Suprapubic skin (tissue), 4 donors: ENCODE measurements around the gene GRIK3. TPM values are rescaled to one million over a fixed set of nuclear protein-coding genes. Genes with fewer than 3 reads are reported as not detected.
A peak's percentile ranks its signal among the peaks of the same experiment; 100 is the strongest.
"Not testable (repeated sequence)": the region's sequence is repeated elsewhere in the genome, so short reads cannot be mapped to it uniquely, and the experiment has no call there.

Experiments
- DNase-seq, 2 donors: peaks; one replicate each; pipeline ENCODE4 v3.0.0-alpha.2; 2019; ENCODE audit warnings: low spot score in 2 of 2
- H3K27ac ChIP-seq: fragments of 200-600 bp; sonication (generic); one replicate; pipeline ENCODE4 v1.5.1; 2019
- H3K27me3 ChIP-seq: fragments of 200-600 bp; sonication (generic); one replicate; pipeline ENCODE4 v1.5.1; 2019
- H3K36me3 ChIP-seq: fragments of 200-600 bp; sonication (generic); one replicate; pipeline ENCODE4 v1.5.1; 2019
- H3K4me1 ChIP-seq: fragments of 200-600 bp; sonication (generic); one replicate; pipeline ENCODE4 v1.5.1; 2019
- H3K4me3 ChIP-seq: fragments of 200-600 bp; sonication (generic); one replicate; pipeline ENCODE4 v1.5.1; 2019; ENCODE audit warnings: mild to moderate bottlenecking
- H3K9me3 ChIP-seq: fragments of 200-600 bp; sonication (generic); one replicate; pipeline ENCODE4 v1.5.1; 2019
- EP300 ChIP-seq: sonication (generic); formaldehyde crosslinking; IDR thresholded peaks from one replicate; pipeline ENCODE4 v1.6.1; 2017; ENCODE audit warnings: antibody characterized with exemption
- POLR2A ChIP-seq, 2 donors: fragments of 450-650 bp; IDR thresholded peaks; one replicate each; pipeline ENCODE4 v1.6.1; 2017; ENCODE audit warnings: antibody characterized with exemption in 2 of 2, mild to moderate bottlenecking in 2 of 2, moderate library complexity in 2 of 2
- POLR2AphosphoS5 ChIP-seq, 3 donors: sonication (generic); formaldehyde crosslinking; IDR thresholded peaks; one replicate each; pipeline ENCODE4 v1.6.1; 2017; ENCODE audit warnings: antibody characterized with exemption in 3 of 3
- WGBS: methylation state at CpG from one replicate; pipeline ENCODE4 v1.1.5; 2018; 5-methylcytosine and 5-hydroxymethylcytosine counted together
- total RNA-seq, 4 donors: library from RNA; depleted of rRNA; stranded (reverse); fragments of >200 nt; gene quantifications; one replicate each; pipeline ENCODE4 v1.1.0, GENCODE V29; 2016
- TF ChIP-seq, protein P1 (sequence below), 2 donors: fragments of 200-600 bp in 1 of 2; fragments of 450-650 bp in 1 of 2; sonication (generic) in 1 of 2; IDR thresholded peaks; one replicate each; pipeline ENCODE4 v1.5.1; 2016 to 2019; ENCODE audit warnings: antibody characterized with exemption in 2 of 2, mild to moderate bottlenecking in 1 of 2, moderate library complexity in 1 of 2

Gene GRIK3
- total RNA-seq = under 1 TPM; 0.18 to 0.64 (median 0.37) TPM

DNA sequence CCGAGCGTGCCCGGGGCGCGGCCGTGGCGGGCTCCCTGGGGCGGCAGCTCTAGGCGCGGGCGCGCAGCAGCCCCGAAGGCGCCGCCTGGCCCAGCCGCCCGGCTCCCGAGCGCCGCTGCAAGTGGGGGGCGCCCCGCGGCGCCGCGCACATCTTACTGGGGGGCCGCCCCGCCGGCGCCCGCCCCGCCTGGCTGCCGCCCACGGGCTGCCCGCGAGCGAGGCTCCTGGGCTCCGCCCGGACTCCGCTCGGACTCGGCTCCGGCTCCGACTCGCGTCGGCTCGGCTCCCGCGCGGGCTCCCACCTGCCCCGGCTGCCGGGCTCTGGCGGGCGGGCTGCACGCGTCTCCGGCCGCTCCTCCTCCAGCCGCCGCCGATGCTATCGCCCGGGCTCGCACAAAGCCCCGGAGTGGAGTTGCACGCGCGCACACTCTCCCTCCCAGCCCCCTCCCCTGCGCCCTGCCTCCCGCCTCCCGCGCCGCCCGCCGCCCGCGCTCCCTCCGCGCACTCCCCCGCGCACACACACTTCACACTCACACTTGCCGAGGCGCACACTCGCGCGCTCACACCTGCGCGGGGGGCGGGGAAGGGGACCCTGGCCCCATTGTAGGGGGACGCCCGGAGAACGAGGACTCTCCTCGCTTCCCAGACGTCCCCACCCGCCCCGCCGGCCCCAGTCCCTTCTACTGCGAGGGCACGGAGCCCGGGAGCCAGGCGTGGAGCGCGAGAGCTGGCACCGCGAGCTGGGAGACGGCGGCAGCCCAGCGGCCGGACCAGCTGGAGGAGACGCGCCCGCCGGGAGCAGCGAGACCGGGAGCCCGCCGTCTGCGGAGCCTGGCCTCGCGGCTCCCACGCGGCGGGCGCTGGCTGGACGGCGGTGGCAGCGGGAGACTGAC, at the start of gene GRIK3:
GRIK3 (minus strand) TSS at position 395 of the 893 bp plus-strand sequence. CDS start 407 bp downstream, outside the sequence.
- H3K36me3 ChIP-seq = no peaks in the 10 kb centered on the region
- no peaks in the 10 kb centered on the region for H3K9me3 ChIP-seq
- peaks cover 98% of the 10 kb centered on the region for H3K27me3 ChIP-seq
- H3K4me3 ChIP-seq = peak within 1 kb of the TSS; percentile 13
- H3K4me1 ChIP-seq = peaks cover 36% of the 10 kb centered on the region
- no peak within 1 kb of the TSS for H3K27ac ChIP-seq
- WGBS = 0% methylated on average over 11 of the region's 128 CpGs
- TF ChIP-seq, protein P1, sequence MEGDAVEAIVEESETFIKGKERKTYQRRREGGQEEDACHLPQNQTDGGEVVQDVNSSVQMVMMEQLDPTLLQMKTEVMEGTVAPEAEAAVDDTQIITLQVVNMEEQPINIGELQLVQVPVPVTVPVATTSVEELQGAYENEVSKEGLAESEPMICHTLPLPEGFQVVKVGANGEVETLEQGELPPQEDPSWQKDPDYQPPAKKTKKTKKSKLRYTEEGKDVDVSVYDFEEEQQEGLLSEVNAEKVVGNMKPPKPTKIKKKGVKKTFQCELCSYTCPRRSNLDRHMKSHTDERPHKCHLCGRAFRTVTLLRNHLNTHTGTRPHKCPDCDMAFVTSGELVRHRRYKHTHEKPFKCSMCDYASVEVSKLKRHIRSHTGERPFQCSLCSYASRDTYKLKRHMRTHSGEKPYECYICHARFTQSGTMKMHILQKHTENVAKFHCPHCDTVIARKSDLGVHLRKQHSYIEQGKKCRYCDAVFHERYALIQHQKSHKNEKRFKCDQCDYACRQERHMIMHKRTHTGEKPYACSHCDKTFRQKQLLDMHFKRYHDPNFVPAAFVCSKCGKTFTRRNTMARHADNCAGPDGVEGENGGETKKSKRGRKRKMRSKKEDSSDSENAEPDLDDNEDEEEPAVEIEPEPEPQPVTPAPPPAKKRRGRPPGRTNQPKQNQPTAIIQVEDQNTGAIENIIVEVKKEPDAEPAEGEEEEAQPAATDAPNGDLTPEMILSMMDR (IDR thresholded peaks at IDR 0.05) = no peak
- no peak for TF ChIP-seq POLR2A (IDR thresholded peaks at IDR 0.05)
- no peak for TF ChIP-seq POLR2AphosphoS5 (IDR thresholded peaks at IDR 0.05)
- TF ChIP-seq EP300 = no peak
- DNase-seq = no peak

DNA sequence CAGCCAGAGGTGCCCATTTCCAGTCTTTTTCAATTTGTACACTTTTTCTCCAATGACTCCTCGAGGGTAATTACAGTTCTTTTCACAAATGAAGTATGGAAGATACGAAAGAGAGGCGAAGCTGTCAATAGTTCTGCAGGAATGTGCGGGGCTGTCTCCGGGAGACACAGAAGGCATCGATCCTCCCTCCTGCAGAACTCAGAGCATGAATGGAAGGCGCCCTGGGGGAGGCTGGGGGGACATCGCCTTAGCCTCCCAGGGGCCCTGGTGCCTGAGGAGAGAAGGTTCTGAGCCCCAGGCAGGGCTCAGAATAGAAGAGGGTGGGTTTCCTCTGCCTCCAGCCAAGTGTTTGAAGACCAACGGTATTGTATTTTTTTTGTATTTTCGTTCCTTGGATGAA, 49.7 kb upstream of the GRIK3 start:
- 70% methylated on average over 10 of the region's 10 CpGs for WGBS
- no peak for DNase-seq
- no peak overlapping the region for H3K4me3 ChIP-seq
- no peaks in the 10 kb centered on the region for H3K9me3 ChIP-seq
- no peaks in the 10 kb centered on the region for H3K4me1 ChIP-seq
- no peak overlapping the region for H3K27ac ChIP-seq
- no peaks in the 10 kb centered on the region for H3K36me3 ChIP-seq
- TF ChIP-seq EP300 = no peak
- TF ChIP-seq, protein P1 (IDR thresholded peaks at IDR 0.05) = no peak
- TF ChIP-seq POLR2AphosphoS5 (IDR thresholded peaks at IDR 0.05) = no peak
- no peak for TF ChIP-seq POLR2A (IDR thresholded peaks at IDR 0.05)
- peaks cover 17% of the 10 kb centered on the region for H3K27me3 ChIP-seq

DNA sequence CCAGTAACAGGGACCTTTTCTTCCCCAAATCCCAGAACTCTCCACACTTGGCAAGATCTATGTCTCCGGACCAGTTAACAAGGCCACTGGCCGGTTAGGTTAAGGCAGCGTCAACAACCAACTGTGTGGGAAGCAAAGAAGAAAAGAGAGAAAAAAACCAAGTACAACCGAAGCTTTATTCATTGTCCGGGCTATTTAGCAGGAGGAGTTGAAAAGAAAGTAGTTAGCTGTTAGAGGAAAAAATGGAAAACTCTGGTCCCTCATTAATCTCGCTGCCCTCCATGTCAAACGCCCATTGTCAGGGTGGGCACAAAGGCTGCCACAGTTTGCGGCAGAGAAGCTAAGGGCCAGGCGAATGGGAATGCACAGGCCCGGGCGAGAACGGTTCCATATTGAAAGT, 49.3 kb upstream of the GRIK3 start:
- no peak for DNase-seq
- no peaks in the 10 kb centered on the region for H3K36me3 ChIP-seq
- no peaks in the 10 kb centered on the region for H3K9me3 ChIP-seq
- H3K27me3 ChIP-seq = peaks cover 17% of the 10 kb centered on the region
- 85% methylated on average over 12 of the region's 12 CpGs for WGBS
- TF ChIP-seq, protein P1 (IDR thresholded peaks at IDR 0.05) = no peak
- no peak for TF ChIP-seq EP300
- TF ChIP-seq POLR2AphosphoS5 (IDR thresholded peaks at IDR 0.05) = no peak
- H3K27ac ChIP-seq = no peak overlapping the region
- H3K4me1 ChIP-seq = no peaks in the 10 kb centered on the region
- no peak overlapping the region for H3K4me3 ChIP-seq

DNA sequence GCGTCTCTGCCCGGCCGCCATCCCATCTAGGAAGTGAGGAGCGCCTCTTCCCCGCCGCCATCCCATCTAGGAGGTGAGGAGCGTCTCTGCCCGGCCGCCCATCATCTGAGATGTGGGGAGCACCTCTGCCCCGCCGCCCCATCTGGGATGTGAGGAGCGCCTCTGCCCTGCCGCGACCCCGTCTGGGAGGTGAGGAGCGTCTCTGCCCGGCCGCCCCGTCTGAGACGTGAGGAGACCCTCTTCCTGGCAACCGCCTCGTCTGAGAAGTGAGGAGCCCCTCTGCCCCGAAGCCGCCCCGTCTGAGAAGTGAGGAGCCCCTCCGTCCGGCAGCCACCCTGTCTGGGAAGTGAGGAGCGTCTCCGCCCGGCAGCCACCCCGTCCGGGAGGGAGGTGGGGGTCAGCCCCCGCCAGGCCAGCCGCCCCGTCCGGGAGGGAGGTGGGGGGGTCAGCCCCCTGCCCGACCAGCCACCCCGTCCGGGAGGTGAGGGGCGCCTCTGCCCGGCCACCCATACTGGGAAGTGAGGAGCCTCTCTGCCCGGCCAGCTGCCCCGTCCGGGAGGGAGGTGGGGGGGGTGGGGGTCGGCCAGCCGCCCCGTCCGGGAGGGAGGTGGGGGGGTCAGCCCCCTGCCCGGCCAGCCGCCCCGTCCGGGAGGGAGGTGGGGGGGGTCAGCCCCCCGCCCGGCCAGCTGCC, 46.1 kb upstream of the GRIK3 start:
- H3K4me1 ChIP-seq, DNase-seq, H3K9me3 ChIP-seq, H3K27me3 ChIP-seq, H3K27ac ChIP-seq, H3K4me3 ChIP-seq, H3K36me3 ChIP-seq: not testable (repeated sequence)
- WGBS = no CpG with 5 or more reads among the region's 54 CpGs

DNA sequence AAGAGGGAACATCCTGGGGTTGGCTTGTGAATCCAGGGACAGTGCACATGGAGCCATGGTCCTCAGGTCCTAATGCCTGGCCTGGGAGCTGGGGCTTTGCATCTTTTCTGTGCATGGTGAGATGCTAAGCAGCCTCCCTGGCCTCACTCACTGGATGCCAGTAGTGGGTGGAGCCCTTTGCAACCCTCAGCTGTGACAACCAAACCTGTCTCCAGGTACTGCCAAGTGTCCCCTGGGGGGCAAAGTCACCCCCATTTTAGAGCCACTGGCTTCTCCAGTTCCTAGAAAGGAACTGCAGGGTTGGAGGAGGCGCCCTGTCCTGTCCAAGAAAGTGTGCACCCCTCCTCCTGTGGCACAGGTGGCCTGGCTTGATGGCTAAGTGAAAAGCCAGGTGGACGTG, 44.6 kb upstream of the GRIK3 start:
- DNase-seq = no peak
- Histone ChIP-seq H3K27ac (no peak overlapping the region), H3K27me3 (peaks cover 8% of the 10 kb centered on the region), H3K36me3 (no peaks in the 10 kb centered on the region), H3K4me3 (no peak overlapping the region), H3K9me3 (no peaks in the 10 kb centered on the region), H3K4me1 (no peaks in the 10 kb centered on the region)
- TF ChIP-seq POLR2AphosphoS5 (IDR thresholded peaks at IDR 0.05) (no peak), EP300 (no peak), POLR2A (IDR thresholded peaks at IDR 0.05) (no peak)
- TF ChIP-seq, protein P1 (IDR thresholded peaks at IDR 0.05) = no peak
- 88% methylated on average over 1 of the region's 2 CpGs for WGBS
